Left lung (tissue), 10 donors: ENCODE results near the gene DDRGK1. TPM values are rescaled to one million over a fixed set of nuclear protein-coding genes. Genes with fewer than 3 reads are reported as not detected.
A peak's percentile ranks its signal among the peaks of the same experiment; 100 is the strongest.

Experiments
- ATAC-seq: fragments of 200-7000 bp; cut with Tn5 transposase; one replicate; pipeline ENCODE4 v1.9.1; 2020; ENCODE audit warnings: moderate library complexity
- DNase-seq, 4 donors: peaks; one replicate each; pipeline ENCODE4 v3.0.0-alpha.2; 2013 to 2020
- H3K27ac ChIP-seq, 2 donors: fragments of 200-600 bp; sonication (generic) in 1 of 2; one replicate each; pipeline versions ENCODE4 v1.5.0 to v1.8.0; 2020 to 2021
- H3K27me3 ChIP-seq, 2 donors: fragments of 200-600 bp; sonication (generic) in 1 of 2; one replicate each; pipeline versions ENCODE4 v1.5.0 to v1.8.0; 2020 to 2021
- H3K36me3 ChIP-seq, 2 donors: fragments of 200-600 bp; sonication (generic) in 1 of 2; one replicate each; pipeline versions ENCODE4 v1.5.0 to v1.8.0; 2020 to 2021
- H3K4me1 ChIP-seq, 2 donors: fragments of 200-600 bp; one replicate each; pipeline ENCODE4 v1.8.0; 2021
- H3K4me3 ChIP-seq, 2 donors: fragments of 200-600 bp; sonication (generic) in 1 of 2; one replicate each; pipeline versions ENCODE4 v1.5.0 to v1.8.0; 2020 to 2021; ENCODE audit warnings: mild to moderate bottlenecking in 1 of 2
- H3K9me3 ChIP-seq, 2 donors: fragments of 200-600 bp; sonication (generic) in 1 of 2; one replicate each; pipeline versions ENCODE4 v1.5.0 to v1.8.0; 2020 to 2021
- CTCF ChIP-seq, 2 donors: fragments of 200-600 bp; sonication (generic) in 1 of 2; IDR thresholded peaks; one replicate each; pipeline versions ENCODE4 v1.5.0 to v1.8.0; 2021; ENCODE audit warnings: antibody characterized with exemption in 2 of 2
- intact Hi-C, 2 donors: fragments of 100-400 bp; cut with DNase I; formaldehyde crosslinking; loops; one replicate each; pipeline versions ENCODE4 v1.11.2 to v1.14.2; 2022
- polyA plus RNA-seq, 6 donors: library from polyadenylated mRNA; unstranded; fragments of 120-200 nt; gene quantifications; one replicate each; pipeline ENCODE4 v1.2.1, GENCODE V29; 2013; ENCODE audit not compliant: insufficient read length in 6 of 6
- total RNA-seq, 2 donors: library from RNA; stranded (reverse); fragmentation: NEBNext Ultra II Directional; extraction: Animal tissue kit (Norgen Biotek cat#: 25700); gene quantifications; one replicate each; pipeline ENCODE4 v1.2.1, GENCODE V29; 2021
- donor health status: DM: no; HTN: yes; CAD: no.
- donor health status: DM: no; HTN: no; CAD: no.

Gene DDRGK1
- total and polyA plus RNA-seq, 8 donors, result 46.6 to 107 (median 50.4) TPM

- TF ChIP-seq CTCF (IDR thresholded peaks at IDR 0.05), result no peak
These were observed 26.6 kb downstream of the DDRGK1 start for GRCh38 chr20:3177746-3178485.

GRCh38 chr20:3175270-3175669 is 29.2 kb downstream of the DDRGK1 start:
- Histone ChIP-seq H3K27me3 (peaks cover 0 to 42% of the 10 kb centered on the region in 2 donors), H3K4me3 (no peak overlapping the region), H3K36me3 (no peaks in the 10 kb centered on the region), H3K9me3 (no peaks in the 10 kb centered on the region), H3K27ac (no peak overlapping the region), H3K4me1 (peaks cover 6 to 27% of the 10 kb centered on the region in 2 donors)
- intact Hi-C loops, result no loop called here
- DNase-seq, result no peak
- ATAC-seq, result no peak
- no peak for TF ChIP-seq CTCF (IDR thresholded peaks at IDR 0.05)

More at GRCh38 chr20:3177746-3178485, 26.6 kb downstream of the DDRGK1 start:
- Histone ChIP-seq H3K4me3 (no peak overlapping the region), H3K36me3 (no peaks in the 10 kb centered on the region), H3K27ac (no peak overlapping the region), H3K27me3 (peaks cover 0 to 23% of the 10 kb centered on the region in 2 donors), H3K9me3 (no peaks in the 10 kb centered on the region), H3K4me1 (peaks cover 1 to 20% of the 10 kb centered on the region in 2 donors)
- no peak for ATAC-seq
- intact Hi-C loops, result no loop called here
- peak in 1 of 4 donors; percentile 26 for DNase-seq

DNA sequence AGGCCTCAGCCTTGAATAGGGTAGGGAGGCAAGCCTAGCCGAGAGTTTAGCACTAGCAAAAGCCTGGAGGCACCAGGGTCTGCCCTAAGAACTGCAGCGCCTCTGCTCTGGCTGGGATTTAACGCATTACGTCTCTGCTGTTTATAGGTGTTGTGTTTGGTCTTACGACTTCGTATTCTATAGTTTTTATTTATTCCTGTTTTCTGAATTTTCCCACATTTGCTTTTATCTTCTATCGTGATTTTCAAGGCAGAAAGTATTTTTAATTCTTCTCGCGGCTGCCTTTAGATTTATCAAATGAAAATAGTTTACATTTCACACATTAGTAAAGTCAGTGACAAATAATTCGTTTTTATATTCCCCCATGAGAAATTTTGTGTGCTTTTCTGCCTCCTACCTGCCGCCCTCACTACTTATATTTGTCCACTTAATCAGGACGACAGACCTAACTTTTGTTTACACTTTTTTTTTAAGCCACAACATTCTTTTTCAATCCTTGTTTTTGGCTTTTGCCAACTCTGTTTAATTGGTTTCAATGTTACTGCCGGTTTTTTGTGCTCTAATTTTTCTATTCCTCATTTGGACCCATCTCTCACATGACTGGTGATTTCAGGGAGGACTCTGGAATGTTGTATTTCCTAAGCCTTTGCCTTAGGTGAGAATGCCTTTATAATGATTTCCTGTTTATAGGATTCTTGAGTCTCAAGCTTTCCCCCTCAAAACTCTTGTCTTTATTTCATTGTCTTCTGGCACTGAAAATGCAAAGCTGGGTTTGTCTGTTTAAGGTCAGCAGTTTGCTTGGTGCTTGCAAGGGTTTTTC is 29.8 kb downstream of the DDRGK1 start:
- ATAC-seq (no peak), DNase-seq (peak in 1 of 4 donors; percentile 36)
- intact Hi-C loops, result no loop called here
- Histone ChIP-seq H3K4me1 (peaks cover 6 to 27% of the 10 kb centered on the region in 2 donors), H3K27ac (peak overlapping the region; percentile 42 to 73), H3K36me3 (no peaks in the 10 kb centered on the region), H3K9me3 (no peaks in the 10 kb centered on the region), H3K27me3 (peaks cover 0 to 42% of the 10 kb centered on the region in 2 donors), H3K4me3 (peak overlapping the region; percentile 93 to 95)
- TF ChIP-seq CTCF (IDR thresholded peaks at IDR 0.05), result no peak

- ATAC-seq, result peak; percentile 96
- Histone ChIP-seq H3K36me3 (no peaks in the 10 kb centered on the region), H3K4me3 (peak overlapping the region; percentile 93 to 95), H3K27ac (peak overlapping the region; percentile 42 to 73), H3K27me3 (peaks cover 0 to 48% of the 10 kb centered on the region in 2 donors), H3K9me3 (no peaks in the 10 kb centered on the region), H3K4me1 (peaks cover 6 to 27% of the 10 kb centered on the region in 2 donors)
- DNase-seq, result peak; percentile 90 to 97 (median 92)
- intact Hi-C loops, result no loop called here
- TF ChIP-seq CTCF (IDR thresholded peaks at IDR 0.05), result peak in 1 of 2 donors; percentile 25
These were observed 30.7 kb downstream of the DDRGK1 start for GRCh38 chr20:3173610-3174441.
